ENCODE results near the gene CLTCL1.

The CLTCL1 gene

GRCh38 chr22:19174106-19175025 lies 117.2 kb downstream of the CLTCL1 start:
- peak overlapping the region in 1 of 2 donors; percentile 21 for H3K9ac ChIP-seq (ENCODE audit: low read length in 2 of 2)
- no peaks in the 10 kb centered on the region for H3K9me3 ChIP-seq (ENCODE audit: control insufficient read depth in 2 of 2, low read length in 2 of 2)
- H3K27ac ChIP-seq (ENCODE audit: low read length): no peak overlapping the region
- H3K36me3 ChIP-seq (ENCODE audit: control insufficient read depth in 2 of 2, insufficient read depth in 2 of 2, low read length in 2 of 2): no peaks in the 10 kb centered on the region
- H3K4me1 ChIP-seq (ENCODE audit: control insufficient read depth, insufficient read depth, low read length): peaks cover 63% of the 10 kb centered on the region
- H3K4me3 ChIP-seq (ENCODE audit: low read length in 2 of 2): no peak overlapping the region
- peaks cover 0 to 4% of the 10 kb centered on the region in 2 donors for H3K27me3 ChIP-seq (ENCODE audit: control insufficient read depth in 1 of 2, insufficient read depth in 2 of 2, low read length in 2 of 2)

- H3K9ac ChIP-seq (ENCODE audit: low read length in 2 of 2): peak overlapping the region in 1 of 2 donors; percentile 98
These were observed 118.2 kb downstream of the CLTCL1 start for GRCh38 chr22:19173047-19174035.

GRCh38 chr22:19172213-19173046 lies 119.1 kb downstream of the CLTCL1 start:
- H3K4me3 ChIP-seq (ENCODE audit: low read length in 2 of 2): peak overlapping the region; percentile 90 to 94
- peak overlapping the region; percentile 97 to 98 for H3K9ac ChIP-seq (ENCODE audit: low read length in 2 of 2)
- peak overlapping the region; percentile 91 for H3K27ac ChIP-seq (ENCODE audit: low read length)
- H3K36me3 ChIP-seq (ENCODE audit: control insufficient read depth in 2 of 2, insufficient read depth in 2 of 2, low read length in 2 of 2): no peaks in the 10 kb centered on the region
- peaks cover 59% of the 10 kb centered on the region for H3K4me1 ChIP-seq (ENCODE audit: control insufficient read depth, insufficient read depth, low read length)
- H3K9me3 ChIP-seq (ENCODE audit: control insufficient read depth in 2 of 2, low read length in 2 of 2): no peaks in the 10 kb centered on the region
- H3K27me3 ChIP-seq (ENCODE audit: control insufficient read depth in 1 of 2, insufficient read depth in 2 of 2, low read length in 2 of 2): peaks cover 15 to 20% of the 10 kb centered on the region in 2 donors

More at GRCh38 chr22:19173047-19174035, 118.2 kb downstream of the CLTCL1 start:
- no peaks in the 10 kb centered on the region for H3K9me3 ChIP-seq (ENCODE audit: control insufficient read depth in 2 of 2, low read length in 2 of 2)
- peaks cover 64% of the 10 kb centered on the region for H3K4me1 ChIP-seq (ENCODE audit: control insufficient read depth, insufficient read depth, low read length)
- peaks cover 7 to 14% of the 10 kb centered on the region in 2 donors for H3K27me3 ChIP-seq (ENCODE audit: control insufficient read depth in 1 of 2, insufficient read depth in 2 of 2, low read length in 2 of 2)
- no peak overlapping the region for H3K27ac ChIP-seq (ENCODE audit: low read length)
- H3K4me3 ChIP-seq (ENCODE audit: low read length in 2 of 2): peak overlapping the region in 1 of 2 donors; percentile 94
- no peaks in the 10 kb centered on the region for H3K36me3 ChIP-seq (ENCODE audit: control insufficient read depth in 2 of 2, insufficient read depth in 2 of 2, low read length in 2 of 2)

GRCh38 chr22:19169947-19170318 lies 121.6 kb downstream of the CLTCL1 start:
- Histone ChIP-seq H3K4me3 (ENCODE audit: low read length in 2 of 2) (peak overlapping the region; percentile 28 to 62), H3K27me3 (ENCODE audit: control insufficient read depth in 1 of 2, insufficient read depth in 2 of 2, low read length in 2 of 2) (peaks cover 23 to 25% of the 10 kb centered on the region in 2 donors), H3K4me1 (ENCODE audit: control insufficient read depth, insufficient read depth, low read length) (peaks cover 51% of the 10 kb centered on the region), H3K27ac (ENCODE audit: low read length) (no peak overlapping the region), H3K36me3 (ENCODE audit: control insufficient read depth in 2 of 2, insufficient read depth in 2 of 2, low read length in 2 of 2) (no peaks in the 10 kb centered on the region), H3K9ac (ENCODE audit: low read length in 2 of 2) (peak overlapping the region; percentile 36 to 49), H3K9me3 (ENCODE audit: control insufficient read depth in 2 of 2, low read length in 2 of 2) (no peaks in the 10 kb centered on the region)

GRCh38 chr22:19169002-19169946 lies 122.2 kb downstream of the CLTCL1 start:
- peak overlapping the region; percentile 36 to 49 for H3K9ac ChIP-seq (ENCODE audit: low read length in 2 of 2)
- peaks cover 46% of the 10 kb centered on the region for H3K4me1 ChIP-seq (ENCODE audit: control insufficient read depth, insufficient read depth, low read length)
- H3K27ac ChIP-seq (ENCODE audit: low read length): no peak overlapping the region

GRCh38 chr22:19168088-19168890 lies 123.2 kb downstream of the CLTCL1 start:
- Histone ChIP-seq H3K4me1 (ENCODE audit: control insufficient read depth, insufficient read depth, low read length) (peaks cover 39% of the 10 kb centered on the region), H3K9ac (ENCODE audit: low read length in 2 of 2) (no peak overlapping the region), H3K27ac (ENCODE audit: low read length) (no peak overlapping the region), H3K27me3 (ENCODE audit: control insufficient read depth in 1 of 2, insufficient read depth in 2 of 2, low read length in 2 of 2) (peaks cover 25 to 28% of the 10 kb centered on the region in 2 donors), H3K4me3 (ENCODE audit: low read length in 2 of 2) (no peak overlapping the region), H3K9me3 (ENCODE audit: control insufficient read depth in 2 of 2, low read length in 2 of 2) (no peaks in the 10 kb centered on the region), H3K36me3 (ENCODE audit: control insufficient read depth in 2 of 2, insufficient read depth in 2 of 2, low read length in 2 of 2) (no peaks in the 10 kb centered on the region)

More at GRCh38 chr22:19169002-19169946, 122.2 kb downstream of the CLTCL1 start:
- no peaks in the 10 kb centered on the region for H3K9me3 ChIP-seq (ENCODE audit: control insufficient read depth in 2 of 2, low read length in 2 of 2)
- H3K4me3 ChIP-seq (ENCODE audit: low read length in 2 of 2): peak overlapping the region; percentile 28 to 62
- H3K36me3 ChIP-seq (ENCODE audit: control insufficient read depth in 2 of 2, insufficient read depth in 2 of 2, low read length in 2 of 2): no peaks in the 10 kb centered on the region
- H3K27me3 ChIP-seq (ENCODE audit: control insufficient read depth in 1 of 2, insufficient read depth in 2 of 2, low read length in 2 of 2): peaks cover 23 to 28% of the 10 kb centered on the region in 2 donors

- Histone ChIP-seq H3K9me3 (ENCODE audit: control insufficient read depth in 2 of 2, low read length in 2 of 2) (no peaks in the 10 kb centered on the region), H3K27me3 (ENCODE audit: control insufficient read depth in 1 of 2, insufficient read depth in 2 of 2, low read length in 2 of 2) (peaks cover 25 to 28% of the 10 kb centered on the region in 2 donors), H3K4me3 (ENCODE audit: low read length in 2 of 2) (no peak overlapping the region), H3K27ac (ENCODE audit: low read length) (no peak overlapping the region), H3K9ac (ENCODE audit: low read length in 2 of 2) (no peak overlapping the region), H3K4me1 (ENCODE audit: control insufficient read depth, insufficient read depth, low read length) (peaks cover 29% of the 10 kb centered on the region), H3K36me3 (ENCODE audit: control insufficient read depth in 2 of 2, insufficient read depth in 2 of 2, low read length in 2 of 2) (no peaks in the 10 kb centered on the region)
These were observed 124.2 kb downstream of the CLTCL1 start for GRCh38 chr22:19167106-19167869.

- Histone ChIP-seq H3K4me1 (ENCODE audit: control insufficient read depth, insufficient read depth, low read length) (peaks cover 24% of the 10 kb centered on the region), H3K9me3 (ENCODE audit: control insufficient read depth in 2 of 2, low read length in 2 of 2) (no peaks in the 10 kb centered on the region), H3K27me3 (ENCODE audit: control insufficient read depth in 1 of 2, insufficient read depth in 2 of 2, low read length in 2 of 2) (peaks cover 25 to 28% of the 10 kb centered on the region in 2 donors), H3K4me3 (ENCODE audit: low read length in 2 of 2) (no peak overlapping the region), H3K36me3 (ENCODE audit: control insufficient read depth in 2 of 2, insufficient read depth in 2 of 2, low read length in 2 of 2) (no peaks in the 10 kb centered on the region), H3K9ac (ENCODE audit: low read length in 2 of 2) (no peak overlapping the region), H3K27ac (ENCODE audit: low read length) (no peak overlapping the region)
These were observed 125.1 kb downstream of the CLTCL1 start for GRCh38 chr22:19166421-19166820.
